Embryonic facial prominence (tissue), 1 donor: ENCODE measurements around the gene COPZ2.

Experiments
- DNase-seq: peaks from one replicate; pipeline ENCODE4 v3.0.0-alpha.2; 2016; ENCODE audit errors: extremely low spot score

Gene COPZ2

DNA sequence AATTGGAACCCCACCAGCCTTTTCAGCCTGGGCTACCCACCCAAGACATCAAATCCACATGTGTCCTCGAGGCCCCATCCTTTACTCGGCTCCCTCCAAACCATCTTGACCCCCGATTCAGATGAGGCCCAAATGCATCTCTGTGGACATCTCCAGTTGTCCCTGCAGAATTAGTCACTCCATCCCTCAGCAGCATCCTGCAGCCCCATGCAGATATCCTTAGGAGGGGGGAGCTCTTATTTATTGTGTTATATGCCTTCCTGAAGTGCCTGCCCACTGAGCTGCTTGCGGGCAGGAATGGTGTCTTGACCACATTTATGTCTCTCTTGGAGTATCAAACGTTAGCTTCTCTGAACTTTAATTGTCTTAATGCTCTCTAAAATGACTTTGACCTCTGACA lies 51.1 kb downstream of the COPZ2 start:
- DNase-seq, result no peak

DNA sequence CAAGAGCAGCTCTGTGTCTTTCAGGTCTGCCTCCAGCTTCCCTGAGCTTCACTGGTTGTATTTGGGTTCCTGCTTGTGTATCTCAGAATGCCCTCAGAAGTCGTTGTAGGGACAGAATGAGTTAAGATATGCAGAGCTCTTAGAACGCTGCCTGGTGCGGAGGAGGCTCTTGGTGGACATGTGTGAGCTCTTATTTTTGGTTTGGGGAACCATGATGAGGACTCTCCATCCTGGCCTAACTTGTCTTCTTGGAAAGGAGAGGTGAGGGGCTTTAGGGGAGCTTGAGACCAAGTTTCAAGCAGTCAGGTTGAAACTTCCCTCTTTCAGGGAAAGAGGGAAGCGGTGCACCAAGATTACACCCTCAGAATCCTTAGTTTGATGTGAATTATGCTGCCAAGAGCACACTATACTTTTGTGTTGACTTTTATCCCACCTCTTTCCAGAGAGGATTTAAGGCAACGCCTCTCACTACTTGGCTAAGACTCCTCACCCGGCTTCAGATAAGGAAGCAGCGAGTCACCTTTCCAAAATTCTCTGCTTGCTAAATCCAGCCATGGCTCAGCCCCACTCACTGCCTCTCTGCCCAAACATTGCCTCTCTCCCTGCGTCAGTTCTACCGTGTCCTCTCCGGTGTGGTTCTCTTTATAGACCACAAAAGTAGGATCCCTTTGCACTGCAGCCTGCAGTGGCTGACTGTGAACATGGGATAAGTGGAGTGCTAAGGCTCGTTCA lies 53.9 kb downstream of the COPZ2 start:
- no peak for DNase-seq

DNA sequence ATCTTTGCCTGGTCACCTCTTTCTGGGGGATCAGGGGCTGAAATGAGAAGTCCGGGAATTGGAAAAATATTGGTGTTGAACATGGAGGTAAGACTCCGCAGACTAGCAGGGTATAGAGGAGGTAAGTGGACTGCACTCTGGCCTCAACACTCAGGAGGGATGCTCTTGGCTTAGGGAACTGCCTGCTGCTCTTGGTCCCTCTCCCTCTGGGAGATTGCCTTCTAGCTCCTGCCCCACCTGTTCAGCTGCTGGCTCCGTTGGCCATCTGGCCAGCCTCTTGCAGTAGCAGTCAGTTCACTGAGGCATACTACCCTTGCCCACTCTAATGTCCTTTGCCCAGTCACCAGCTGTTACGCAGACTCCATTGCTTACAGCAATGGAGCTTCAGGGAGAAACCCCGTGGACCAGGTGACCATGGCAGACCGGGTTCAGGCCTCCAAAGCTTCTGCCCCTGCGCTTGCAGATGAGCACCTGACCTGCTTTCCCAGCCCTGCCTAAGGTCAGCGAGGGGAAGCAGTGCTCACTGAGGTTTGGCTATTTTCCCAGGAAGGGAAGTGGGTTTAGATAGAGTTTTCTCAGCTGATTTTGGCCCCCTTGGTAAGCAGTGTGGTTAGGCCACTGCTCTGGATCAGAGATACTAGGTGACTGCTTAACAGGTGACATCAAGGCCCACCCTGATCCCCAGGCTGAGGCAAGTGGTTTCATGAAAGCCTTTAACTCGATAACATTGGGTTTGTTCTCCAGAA lies 54.8 kb downstream of the COPZ2 start:
- DNase-seq, result no peak

DNA sequence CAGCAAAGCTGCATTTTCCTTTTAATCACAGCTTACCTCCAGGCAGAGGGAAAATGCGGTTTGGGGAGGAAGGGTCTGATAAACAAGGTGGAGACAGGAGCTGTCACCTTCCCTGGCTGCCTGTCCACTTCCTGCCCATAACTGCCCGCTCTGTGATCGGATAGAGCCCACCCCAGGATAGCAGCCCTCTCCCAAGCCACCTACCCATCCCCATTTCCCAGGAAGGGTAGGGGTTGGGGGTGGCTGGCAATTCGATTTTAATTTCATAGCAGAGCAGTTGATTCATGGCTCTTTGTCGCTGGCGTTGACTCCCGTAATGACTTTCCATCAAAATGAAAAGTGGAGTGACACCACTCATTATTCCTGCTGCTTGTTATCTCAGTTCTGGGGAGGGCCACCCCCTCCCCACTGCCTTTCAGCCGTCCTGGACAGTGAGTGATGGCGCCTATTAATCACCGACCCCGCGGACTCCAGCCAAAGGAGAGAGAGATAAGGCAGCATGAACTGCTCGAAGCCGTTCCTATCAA lies 55.4 kb downstream of the COPZ2 start:
- DNase-seq, result no peak

DNA sequence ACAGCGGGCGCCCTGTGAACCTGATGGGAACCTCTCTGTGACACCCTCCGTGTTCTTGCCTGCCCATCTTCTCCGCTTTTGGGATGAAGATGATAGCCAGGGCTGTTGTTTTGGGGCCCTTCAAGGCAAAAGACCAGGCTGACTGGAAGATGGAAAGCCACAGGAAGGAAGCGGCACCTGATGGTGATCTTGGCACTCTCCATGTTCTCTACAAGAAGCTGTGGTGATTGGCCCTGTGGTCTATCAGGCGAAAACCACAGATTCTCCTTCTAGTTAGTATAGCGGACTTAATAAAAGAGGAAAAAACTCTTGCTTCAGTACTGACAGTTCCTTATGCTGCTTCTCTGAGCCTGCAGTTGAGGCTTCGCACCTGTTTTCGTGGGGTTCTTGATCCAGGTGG lies 56.1 kb downstream of the COPZ2 start:
- DNase-seq, result no peak

DNA sequence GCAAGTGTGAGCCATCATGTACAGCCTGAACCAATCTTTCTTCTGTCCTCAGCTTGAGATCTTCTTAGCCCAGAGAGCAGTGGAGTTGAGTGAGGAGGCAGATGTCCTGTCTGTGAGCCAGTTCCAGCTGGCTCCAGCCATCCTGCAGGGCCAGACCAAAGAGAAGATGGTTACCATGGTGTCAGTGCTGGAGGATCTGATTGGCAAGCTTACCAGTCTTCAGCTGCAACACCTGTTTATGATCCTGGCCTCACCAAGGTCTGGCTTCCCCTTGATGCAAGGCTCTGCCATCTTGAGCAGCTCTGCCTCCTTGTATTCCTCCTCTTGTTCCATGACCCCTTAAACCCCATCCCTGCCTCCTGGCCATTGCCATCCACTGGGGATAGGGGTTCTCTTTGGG lies 57.1 kb downstream of the COPZ2 start:
- no peak for DNase-seq

DNA sequence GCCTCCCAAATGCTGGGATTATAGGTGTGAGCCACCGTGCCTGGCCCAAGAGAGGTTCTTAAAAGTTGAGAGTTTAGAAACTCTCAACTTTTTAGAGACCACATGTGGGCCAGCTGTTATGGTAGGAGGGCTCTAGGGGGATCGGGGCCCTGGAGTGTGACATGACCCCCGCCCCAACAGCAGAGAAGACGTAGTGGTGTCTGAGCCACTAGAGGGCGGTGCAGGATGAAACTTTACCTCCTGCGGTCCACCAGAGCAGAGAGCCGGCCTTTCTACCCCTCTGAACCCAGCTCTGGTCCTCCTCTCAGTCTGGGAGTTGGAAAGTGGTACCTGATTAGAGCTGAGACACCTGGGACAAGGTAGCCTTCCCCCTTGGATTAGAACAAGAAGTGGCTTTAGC lies 59.3 kb downstream of the COPZ2 start:
- DNase-seq, result peak; percentile 21
